ENCODE results near the gene KLHL6. TPM values are rescaled to one million over a fixed set of nuclear protein-coding genes. Genes with fewer than 3 reads are reported as not detected.

The KLHL6 gene
- total and polyA plus RNA-seq, 2 of the 8 experiments (the other 6 are each of a cell fraction or from before 2014, with no cell fraction given) = 0.05 TPM; not detected in 1

- Histone ChIP-seq H2BK12ac (ENCODE audit: low read depth, low read length) (no peak overlapping the region), H2BK5ac (ENCODE audit: low read depth, low read length) (no peak overlapping the region), H3K4me3 (ENCODE audit: extremely low read depth in 1 of 4, insufficient read depth in 2 of 4, low read depth in 3 of 4, low read length in 4 of 4) (no peak overlapping the region), H3K4me1 (replicated peaks in 1 of 4; ENCODE audit: control insufficient read depth in 3 of 4, insufficient read depth in 4 of 4, low read length in 3 of 4) (peaks cover 0 to 3% (median 0%) of the 10 kb centered on the region in 4 experiments; a peak in 1 of 7 replicates), H3K79me1 (ENCODE audit: low read depth, low read length) (no peaks in the 10 kb centered on the region), H3K9ac (replicated peaks in 1 of 4; ENCODE audit: extremely low read depth in 1 of 4, low read depth in 3 of 4, low read length in 3 of 4) (no peak overlapping the region), H4K20me1 (replicated peaks in 1 of 2; ENCODE audit: control insufficient read depth in 1 of 2, insufficient read depth in 2 of 2, low read length in 2 of 2) (no peaks in the 10 kb centered on the region), H3K56ac (replicated peaks; ENCODE audit: insufficient read length, low read depth, low read length) (no peak overlapping the region), H3K27me3 (replicated peaks in 1 of 4; ENCODE audit: control insufficient read depth in 3 of 4, extremely low read depth in 1 of 4, insufficient read depth in 3 of 4, low read length in 3 of 4) (no peaks in the 10 kb centered on the region), H2BK15ac (ENCODE audit: low read length) (no peak overlapping the region), H2AK5ac (ENCODE audit: low read depth, low read length) (no peak overlapping the region), H3K27ac (ENCODE audit: low read depth, low read length) (no peak overlapping the region), H4K5ac (ENCODE audit: insufficient read length, low read depth, low read length) (no peak overlapping the region), H4K8ac (ENCODE audit: extremely low read depth, insufficient read depth, low read length) (no peak overlapping the region), H3K9me3 (ENCODE audit: insufficient read depth in 2 of 2, low read depth in 1 of 2, low read length in 1 of 2) (no peaks in the 10 kb centered on the region), H3K23ac (ENCODE audit: insufficient read length) (no peak overlapping the region), H3K4me2 (ENCODE audit: insufficient read depth in 1 of 2, low read depth in 2 of 2, low read length in 2 of 2) (no peak overlapping the region), H3K18ac (ENCODE audit: extremely low read depth, low read length) (no peak overlapping the region), H2BK120ac (replicated peaks; ENCODE audit: low read depth, low read length) (no peak overlapping the region), H2BK20ac (ENCODE audit: low read length) (no peak overlapping the region), H3K79me2 (ENCODE audit: control insufficient read depth in 1 of 2, insufficient read depth in 2 of 2, low read length in 2 of 2) (peaks cover 0 to 20% of the 10 kb centered on the region in 2 experiments; a peak in 3 of 4 replicates), H3K36me3 (ENCODE audit: control insufficient read depth in 2 of 4, insufficient read depth in 4 of 4, low read length in 3 of 4) (no peaks in the 10 kb centered on the region), H3K23me2 (ENCODE audit: low read depth, low read length) (peaks cover 7% of the 10 kb centered on the region; the same call in 1 of the 2 replicates), H3K4ac (replicated peaks; ENCODE audit: insufficient read length, low read depth, low read length) (no peak overlapping the region), H3K14ac (ENCODE audit: insufficient read length) (no peak overlapping the region), H4K91ac (replicated peaks; ENCODE audit: insufficient read length, low read length) (no peak overlapping the region), H2AFZ (ENCODE audit: low read length) (no peak overlapping the region)
- 94% methylated on average over 1 of the region's 1 CpG; no CpG with 5 or more reads in 1 of the 2 experiments for WGBS, 2 experiments (ENCODE audit: extremely low coverage in 1 of 2, insufficient coverage in 1 of 2, insufficient read length in 1 of 2, insufficient replicate concordance in 2 of 2, low coverage in 1 of 2, low lambda C conversion rate in 2 of 2, missing lambda C conversion rate in 1 of 2)
- ChIA-PET POLR2A (ENCODE audit: partially characterized antibody) (no interaction called here), CTCF (ENCODE audit: partially characterized antibody) (interaction anchor here (0.8 kb wide), 1 partner anchor 137 kb away, joined by 3 read pairs; no protein-coding TSS in a partner anchor)
- no peak for FAIRE-seq
- no peak for DNase-seq (ENCODE audit: low read depth in 1 of 2, low spot score in 2 of 2)
- no peak for TF ChIP-seq TBP (IDR thresholded peaks at IDR 0.05; ENCODE audit: low read depth, low read length)
- TF ChIP-seq ASH2L (IDR thresholded peaks at IDR 0.05; ENCODE audit: low read length) = no peak
- TF ChIP-seq SIN3A (conservative IDR thresholded peaks at IDR 0.05 in 1 of 2, IDR thresholded peaks at IDR 0.05 in 1 of 2; ENCODE audit: low read depth in 1 of 2, low read length in 2 of 2) = no peak
- no peak for TF ChIP-seq CBX5 (IDR thresholded peaks at IDR 0.05; ENCODE audit: low read depth, low read length)
- no peak for TF ChIP-seq SIX5 (IDR thresholded peaks at IDR 0.05; ENCODE audit: low read depth, low read length)
- TF ChIP-seq SRF (IDR thresholded peaks at IDR 0.05; ENCODE audit: low read depth, low read length) = no peak
- no peak for TF ChIP-seq SAP30 (IDR thresholded peaks at IDR 0.05; ENCODE audit: insufficient read depth, insufficient replicate concordance, low read length)
- TF ChIP-seq, protein P1, sequence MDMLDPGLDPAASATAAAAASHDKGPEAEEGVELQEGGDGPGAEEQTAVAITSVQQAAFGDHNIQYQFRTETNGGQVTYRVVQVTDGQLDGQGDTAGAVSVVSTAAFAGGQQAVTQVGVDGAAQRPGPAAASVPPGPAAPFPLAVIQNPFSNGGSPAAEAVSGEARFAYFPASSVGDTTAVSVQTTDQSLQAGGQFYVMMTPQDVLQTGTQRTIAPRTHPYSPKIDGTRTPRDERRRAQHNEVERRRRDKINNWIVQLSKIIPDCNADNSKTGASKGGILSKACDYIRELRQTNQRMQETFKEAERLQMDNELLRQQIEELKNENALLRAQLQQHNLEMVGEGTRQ (IDR thresholded peaks at IDR 0.05; ENCODE audit: low read length) = no peak
These were observed 110.8 kb downstream of the KLHL6 start for GRCh38 chr3:183444748-183445147.
